ENCODE results near the gene PGPEP1.
A peak's percentile ranks its signal among the peaks of the same experiment; 100 is the strongest.

Gene PGPEP1

GRCh38 chr19:18361646-18362045, 21.2 kb downstream of the PGPEP1 start:
- H3K27ac ChIP-seq = peak overlapping the region; percentile 97; the same call in 1 of the 2 replicates
- TF ChIP-seq CTCF (conservative IDR thresholded peaks at IDR 0.05) (no peak), ZFX (IDR thresholded peaks at IDR 0.05) (no peak)

GRCh38 chr19:18362934-18363542, 22.6 kb downstream of the PGPEP1 start:
- H3K27ac ChIP-seq = peak overlapping the region; percentile 97
- no peak for TF ChIP-seq CTCF (conservative IDR thresholded peaks at IDR 0.05)
- TF ChIP-seq ZFX (IDR thresholded peaks at IDR 0.05) = no peak

GRCh38 chr19:18363787-18364186, 23.4 kb downstream of the PGPEP1 start:
- peak overlapping the region; percentile 97 for H3K27ac ChIP-seq
- TF ChIP-seq CTCF (conservative IDR thresholded peaks at IDR 0.05) (no peak), ZFX (IDR thresholded peaks at IDR 0.05) (no peak)

- H3K27ac ChIP-seq = peak overlapping the region; percentile 97
Measured at GRCh38 chr19:18364277-18364825, 24.0 kb downstream of the PGPEP1 start.

GRCh38 chr19:18364826-18365528, 24.6 kb downstream of the PGPEP1 start:
- H3K27ac ChIP-seq = peak overlapping the region; percentile 97
- TF ChIP-seq ZFX (IDR thresholded peaks at IDR 0.05) = no peak
- TF ChIP-seq CTCF (conservative IDR thresholded peaks at IDR 0.05) = no peak

GRCh38 chr19:18366021-18366435, 25.6 kb downstream of the PGPEP1 start:
- peak overlapping the region; percentile 97 for H3K27ac ChIP-seq
- TF ChIP-seq ZFX (IDR thresholded peaks at IDR 0.05) (no peak), CTCF (conservative IDR thresholded peaks at IDR 0.05) (no peak)

GRCh38 chr19:18368504-18369222, 28.3 kb downstream of the PGPEP1 start:
- TF ChIP-seq ZFX (IDR thresholded peaks at IDR 0.05) = no peak
- no peak for TF ChIP-seq CTCF (conservative IDR thresholded peaks at IDR 0.05)
- peak overlapping the region; percentile 97; the same call in 1 of the 2 replicates for H3K27ac ChIP-seq
